Gastroesophageal sphincter (tissue), 4 donors: ENCODE data around the gene CTTN. TPM values are rescaled to one million over a fixed set of nuclear protein-coding genes. Genes with fewer than 3 reads are reported as not detected.

Experiments used
- ATAC-seq: fragments of 150-250 bp; one replicate; pipeline ENCODE4 v1.9.1; 2016; ENCODE audit warnings: mild to moderate bottlenecking, moderate library complexity
- H3K27ac ChIP-seq, 4 donors: fragments of 200-600 bp; sonication (generic) in 3 of 4; 1 replicate in 3 of 4; 2 replicates in 1 of 4; pipeline ENCODE4 v1.5.1; 2016 to 2019
- H3K27me3 ChIP-seq: fragments of 200-600 bp; sonication (generic); one replicate; pipeline ENCODE4 v1.5.1; 2019
- H3K36me3 ChIP-seq, 2 donors: fragments of 200-600 bp; sonication (generic); one replicate each; pipeline ENCODE4 v1.5.1; 2019; ENCODE audit warnings: control low read depth in 1 of 2
- H3K4me1 ChIP-seq, 3 donors: fragments of 200-600 bp; sonication (generic); 1 replicate in 2 of 3; 2 replicates in 1 of 3; pipeline ENCODE4 v1.5.1; 2016 to 2019; ENCODE audit warnings: control low read depth in 2 of 3
- H3K4me3 ChIP-seq, 2 donors: fragments of 200-600 bp; sonication (generic); one replicate each; pipeline ENCODE4 v1.5.1; 2019; ENCODE audit warnings: mild to moderate bottlenecking in 1 of 2, moderate library complexity in 1 of 2
- H3K9me3 ChIP-seq, 3 donors: fragments of 200-600 bp; sonication (generic); one replicate each; pipeline ENCODE4 v1.5.1; 2017 to 2019; ENCODE audit warnings: control low read depth in 2 of 3
- EP300 ChIP-seq: sonication (generic); formaldehyde crosslinking; IDR thresholded peaks from one replicate; pipeline ENCODE4 v1.6.1; 2017; ENCODE audit warnings: antibody characterized with exemption, mild to moderate bottlenecking
- POLR2A ChIP-seq, 2 donors: fragments of 450-650 bp; IDR thresholded peaks; one replicate each; pipeline ENCODE4 v1.6.1; 2017; ENCODE audit warnings: antibody characterized with exemption in 2 of 2, mild to moderate bottlenecking in 2 of 2, moderate library complexity in 1 of 2
- POLR2AphosphoS5 ChIP-seq: sonication (generic); formaldehyde crosslinking; IDR thresholded peaks from one replicate; pipeline ENCODE4 v1.6.1; 2017; ENCODE audit warnings: antibody characterized with exemption
- WGBS, 2 donors: methylation state at CpG; one replicate each; pipeline ENCODE4 v1.1.5; 2018; ENCODE audit warnings: low coverage in 1 of 2; 5-methylcytosine and 5-hydroxymethylcytosine counted together
- total RNA-seq, 4 donors: library from RNA; depleted of rRNA; stranded (reverse); fragments of >200 nt; gene quantifications; one replicate each; pipeline ENCODE4 v1.1.0, GENCODE V29; 2016
- TF ChIP-seq, protein P1 (sequence below), 4 experiments: fragments of 200-600 bp in 2 of 4; fragments of 450-650 bp in 2 of 4; sonication (generic) in 1 of 4; IDR thresholded peaks; one replicate each; pipeline ENCODE4 v1.5.1; 2017 to 2019; ENCODE audit warnings: antibody characterized with exemption in 4 of 4, mild to moderate bottlenecking in 2 of 4, moderate library complexity in 2 of 4

CTTN gene
- total RNA-seq, 4 donors from 2014 or later, result 164 to 316 (median 179) TPM

DNA sequence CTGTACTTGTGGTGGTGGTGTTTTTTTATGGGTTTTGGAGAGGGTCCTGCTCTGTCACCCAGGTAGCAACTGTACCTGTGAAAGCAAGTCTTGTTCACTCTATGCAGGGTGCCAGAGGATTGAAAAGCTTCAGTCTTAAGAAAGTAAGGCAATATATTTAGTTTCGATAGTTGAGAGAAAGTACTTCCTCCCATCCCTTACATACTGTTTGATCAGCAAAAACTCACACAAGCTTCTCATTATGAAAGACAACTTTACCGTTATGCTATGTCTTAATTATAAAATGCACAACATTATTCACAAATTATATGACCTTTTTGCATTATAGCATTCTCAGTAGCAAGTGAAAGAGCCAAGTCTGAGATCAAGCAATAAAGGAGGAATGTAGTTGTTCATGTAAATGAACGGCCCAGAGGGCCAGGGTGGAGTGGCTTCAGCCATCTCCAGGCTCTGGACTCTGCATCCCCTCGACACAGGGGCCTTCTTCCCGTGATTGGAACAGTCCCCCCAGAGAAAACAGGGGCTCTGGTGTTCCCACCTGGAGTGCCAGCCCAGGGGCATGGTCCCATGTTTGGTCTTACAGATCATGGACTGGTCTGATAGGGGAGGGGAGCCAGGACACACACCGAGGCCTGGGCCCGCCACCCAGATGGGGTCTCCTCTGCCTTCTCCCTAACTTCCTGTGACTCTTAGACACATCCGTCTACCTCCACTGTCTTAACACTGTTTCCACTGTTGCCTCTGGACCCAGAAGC lies 38.7 kb upstream of the CTTN start:
- ATAC-seq, result no peak
- no peaks in the 10 kb centered on the region for H3K27me3 ChIP-seq
- WGBS, 2 donors, result 88 to 97% methylated on average over 8 of the region's 8 CpGs
- no peak for TF ChIP-seq POLR2A (IDR thresholded peaks at IDR 0.05)
- TF ChIP-seq EP300, result no peak
- no peaks in the 10 kb centered on the region for H3K4me1 ChIP-seq
- H3K36me3 ChIP-seq, result peaks cover 0 to 86% of the 10 kb centered on the region in 2 donors
- H3K4me3 ChIP-seq, result no peak overlapping the region
- no peaks in the 10 kb centered on the region for H3K9me3 ChIP-seq
- H3K27ac ChIP-seq, result no peak overlapping the region

DNA sequence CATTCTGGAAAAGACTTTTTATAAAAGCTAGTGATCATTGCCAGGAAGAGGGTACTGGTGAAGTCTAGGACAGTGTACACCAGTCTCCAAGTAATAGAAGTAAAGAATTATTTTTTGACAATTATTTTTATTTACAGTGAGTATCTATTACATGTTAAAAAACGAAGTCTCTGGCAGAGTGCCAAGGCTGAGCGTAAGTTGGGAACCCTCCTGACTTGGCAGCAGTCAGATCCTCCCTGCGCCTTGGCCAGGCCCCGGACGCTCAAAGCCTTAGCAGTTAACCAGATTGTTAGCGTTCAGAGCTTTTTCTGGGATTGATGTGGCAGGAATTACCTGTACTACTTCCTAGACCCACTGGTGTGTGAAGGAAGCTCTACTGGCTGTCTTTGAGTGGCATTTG lies 38.1 kb upstream of the CTTN start:
- Histone ChIP-seq H3K4me1 (no peaks in the 10 kb centered on the region), H3K27me3 (no peaks in the 10 kb centered on the region), H3K4me3 (no peak overlapping the region), H3K9me3 (no peaks in the 10 kb centered on the region), H3K27ac (no peak overlapping the region), H3K36me3 (peaks cover 0 to 86% of the 10 kb centered on the region in 2 donors)
- no peak for ATAC-seq
- WGBS, 2 donors, result 55 to 61% methylated on average over 6 of the region's 6 CpGs
- TF ChIP-seq POLR2A (IDR thresholded peaks at IDR 0.05) (no peak), POLR2AphosphoS5 (no peak), EP300 (no peak)
- TF ChIP-seq, protein P1, sequence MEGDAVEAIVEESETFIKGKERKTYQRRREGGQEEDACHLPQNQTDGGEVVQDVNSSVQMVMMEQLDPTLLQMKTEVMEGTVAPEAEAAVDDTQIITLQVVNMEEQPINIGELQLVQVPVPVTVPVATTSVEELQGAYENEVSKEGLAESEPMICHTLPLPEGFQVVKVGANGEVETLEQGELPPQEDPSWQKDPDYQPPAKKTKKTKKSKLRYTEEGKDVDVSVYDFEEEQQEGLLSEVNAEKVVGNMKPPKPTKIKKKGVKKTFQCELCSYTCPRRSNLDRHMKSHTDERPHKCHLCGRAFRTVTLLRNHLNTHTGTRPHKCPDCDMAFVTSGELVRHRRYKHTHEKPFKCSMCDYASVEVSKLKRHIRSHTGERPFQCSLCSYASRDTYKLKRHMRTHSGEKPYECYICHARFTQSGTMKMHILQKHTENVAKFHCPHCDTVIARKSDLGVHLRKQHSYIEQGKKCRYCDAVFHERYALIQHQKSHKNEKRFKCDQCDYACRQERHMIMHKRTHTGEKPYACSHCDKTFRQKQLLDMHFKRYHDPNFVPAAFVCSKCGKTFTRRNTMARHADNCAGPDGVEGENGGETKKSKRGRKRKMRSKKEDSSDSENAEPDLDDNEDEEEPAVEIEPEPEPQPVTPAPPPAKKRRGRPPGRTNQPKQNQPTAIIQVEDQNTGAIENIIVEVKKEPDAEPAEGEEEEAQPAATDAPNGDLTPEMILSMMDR (IDR thresholded peaks at IDR 0.05), result no peak

DNA sequence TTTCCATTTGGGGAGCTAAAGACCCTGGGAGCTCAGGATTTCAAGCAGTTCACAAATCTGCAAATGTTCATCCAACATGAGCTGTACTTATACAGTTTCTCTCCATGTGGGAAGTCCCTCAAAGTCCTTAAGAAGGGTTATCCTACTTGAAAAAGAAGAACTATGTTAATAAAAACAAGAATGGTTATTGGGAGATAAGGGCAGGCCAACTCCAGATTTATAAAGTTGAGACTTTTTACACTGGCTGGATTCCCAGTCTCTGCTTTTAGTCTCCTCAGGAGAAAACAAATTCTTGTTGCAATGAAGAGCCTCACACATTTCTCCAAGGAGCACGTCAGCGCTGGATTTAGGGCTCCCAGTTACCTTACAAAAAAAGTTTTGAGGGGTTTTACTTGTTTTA lies 34.2 kb upstream of the CTTN start:
- 4 to 75% methylated on average over 2 of the region's 2 CpGs for WGBS, 2 donors
- H3K27me3 ChIP-seq, result no peaks in the 10 kb centered on the region
- peak overlapping the region in 1 of 4 donors; percentile 12 for H3K27ac ChIP-seq
- no peak overlapping the region for H3K4me3 ChIP-seq
- H3K9me3 ChIP-seq, result no peaks in the 10 kb centered on the region
- ATAC-seq, result no peak
- peaks cover 0 to 67% of the 10 kb centered on the region in 2 donors for H3K36me3 ChIP-seq
- H3K4me1 ChIP-seq, result no peaks in the 10 kb centered on the region
- TF ChIP-seq POLR2AphosphoS5 (no peak), POLR2A (IDR thresholded peaks at IDR 0.05) (no peak), EP300 (no peak)
- TF ChIP-seq, protein P1 (IDR thresholded peaks at IDR 0.05), result no peak

DNA sequence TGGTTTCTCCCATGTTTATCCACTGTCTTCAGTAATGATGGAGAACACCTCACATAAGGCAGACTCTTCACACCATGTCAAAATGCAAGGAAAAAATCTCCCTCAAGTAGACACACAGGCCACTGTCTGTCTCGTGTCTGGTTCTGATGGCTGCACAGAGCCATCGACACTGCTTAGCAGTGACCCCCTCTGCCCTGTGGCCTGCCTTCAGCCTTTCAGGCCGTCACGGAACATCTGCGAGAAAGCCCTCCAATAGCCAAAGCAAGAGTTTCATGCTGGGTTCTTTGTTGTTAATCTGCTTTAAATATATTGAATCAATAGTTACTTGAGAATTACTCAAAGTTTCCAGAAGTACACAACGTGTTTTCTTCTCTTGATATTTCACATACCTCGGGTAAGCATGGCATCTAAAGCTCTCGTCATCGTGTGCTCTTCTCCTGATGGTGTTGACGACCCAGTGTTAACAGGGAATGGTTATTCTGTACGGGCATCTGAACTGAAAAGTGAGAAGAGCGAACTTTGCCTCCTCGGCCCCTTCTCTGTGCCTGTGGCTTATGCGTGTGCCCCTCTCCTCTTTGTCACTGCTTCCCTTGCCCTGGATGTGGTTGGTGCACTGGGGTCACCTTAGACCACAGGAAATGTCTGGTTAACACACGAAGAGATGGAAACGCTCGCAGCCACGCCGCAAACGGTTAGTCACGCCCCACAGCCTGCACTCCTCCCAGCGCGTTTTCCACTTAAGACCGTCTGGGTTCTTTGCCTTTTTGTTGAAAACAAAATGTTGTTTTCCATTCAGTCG lies 33.4 kb upstream of the CTTN start:
- WGBS, 2 donors, result 70 to 90% methylated on average over 14 to 25 of the region's 25 CpGs
- no peaks in the 10 kb centered on the region for H3K27me3 ChIP-seq
- no peak overlapping the region for H3K27ac ChIP-seq
- no peaks in the 10 kb centered on the region for H3K9me3 ChIP-seq
- no peak for ATAC-seq
- peaks cover 0 to 59% of the 10 kb centered on the region in 2 donors for H3K36me3 ChIP-seq
- no peak overlapping the region for H3K4me3 ChIP-seq
- no peaks in the 10 kb centered on the region for H3K4me1 ChIP-seq
- TF ChIP-seq EP300, result no peak
- TF ChIP-seq POLR2A (IDR thresholded peaks at IDR 0.05), result no peak
- no peak for TF ChIP-seq POLR2AphosphoS5
- TF ChIP-seq, protein P1 (IDR thresholded peaks at IDR 0.05), result no peak

DNA sequence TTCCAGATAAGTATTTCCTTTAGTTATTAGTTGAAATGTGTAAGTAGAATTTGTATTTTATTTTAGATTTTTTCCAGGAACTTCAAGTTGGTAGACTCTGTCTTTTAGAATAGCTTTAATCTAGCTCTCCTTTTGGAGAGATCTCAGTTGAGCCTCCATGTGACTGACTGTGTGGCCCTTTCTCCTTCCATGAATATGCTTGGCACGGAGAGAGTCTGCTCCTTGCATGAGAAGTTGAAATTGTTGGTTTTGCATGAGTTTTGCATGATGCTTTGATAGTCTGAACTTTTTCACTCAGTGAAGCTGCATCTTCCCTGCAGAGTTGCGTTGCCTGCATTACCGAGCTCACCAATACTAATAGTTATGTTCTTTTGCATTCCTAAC lies 32.8 kb upstream of the CTTN start:
- no peak overlapping the region for H3K4me3 ChIP-seq
- 100% methylated on average over 2 of the region's 3 CpGs; no CpG with 5 or more reads in 1 of the 2 donors for WGBS, 2 donors
- H3K4me1 ChIP-seq, result no peaks in the 10 kb centered on the region
- TF ChIP-seq POLR2AphosphoS5 (no peak), POLR2A (IDR thresholded peaks at IDR 0.05) (no peak), EP300 (no peak)
- TF ChIP-seq, protein P1 (IDR thresholded peaks at IDR 0.05), result no peak
- no peak overlapping the region for H3K27ac ChIP-seq
- H3K27me3 ChIP-seq, result no peaks in the 10 kb centered on the region
- H3K9me3 ChIP-seq, result no peaks in the 10 kb centered on the region
- peaks cover 0 to 58% of the 10 kb centered on the region in 2 donors for H3K36me3 ChIP-seq
- ATAC-seq, result no peak
